C4-2B (cell line): ENCODE results near the gene ATG9A.
"Not testable (repeated sequence)": the region's sequence is repeated elsewhere in the genome, so short reads cannot be mapped to it uniquely, and the experiment has no call there.

Source experiments
- H3K27ac ChIP-seq: fragments of 450-650 bp; 2 replicates; pipeline ENCODE4 v1.5.1; 2017
- CTCF ChIP-seq: fragments of 450-650 bp; conservative IDR thresholded peaks from 2 replicates; pipeline ENCODE4 v1.5.1; 2017; ENCODE audit warnings: mild to moderate bottlenecking
- ZFX ChIP-seq: fragments of 450-650 bp; IDR thresholded peaks from 2 replicates; pipeline ENCODE4 v1.6.1; 2017

Gene ATG9A

GRCh38 chr2:219207134-219207883 is 22.1 kb downstream of the ATG9A start:
- no peak for TF ChIP-seq CTCF
- H3K27ac ChIP-seq: peak overlapping the region; percentile 77

GRCh38 chr2:219206328-219207133 is 22.9 kb downstream of the ATG9A start, which contains the start of gene ZFAND2B:
Gene ZFAND2B, plus strand, starts transcription at chr2:219206782. Its CDS starts 206 bp downstream, at chr2:219206988.
- H3K27ac ChIP-seq: peak within 1 kb of the TSS; percentile 77

GRCh38 chr2:219205981-219206327 is 23.5 kb downstream of the ATG9A start:
- TF ChIP-seq CTCF: no peak
- no peak for TF ChIP-seq ZFX
- peak overlapping the region; percentile 77 for H3K27ac ChIP-seq

More at GRCh38 chr2:219206328-219207133, 22.9 kb downstream of the ATG9A start, which contains the start of gene ZFAND2B:
- TF ChIP-seq ZFX (no peak), CTCF (no peak)

GRCh38 chr2:219205165-219205538 is 24.3 kb downstream of the ATG9A start:
- no peak overlapping the region for H3K27ac ChIP-seq
- TF ChIP-seq ZFX (no peak), CTCF (no peak)

- H3K27ac ChIP-seq: no peak overlapping the region
- TF ChIP-seq CTCF: no peak
- no peak for TF ChIP-seq ZFX
Observed at GRCh38 chr2:219204425-219205164, 24.8 kb downstream of the ATG9A start.

- H3K27ac ChIP-seq: not testable (repeated sequence)
Observed at GRCh38 chr2:219201331-219201730, 28.1 kb downstream of the ATG9A start.

GRCh38 chr2:219200502-219201326 is 28.7 kb downstream of the ATG9A start:
- not testable (repeated sequence) for H3K27ac ChIP-seq
